ENCODE data around the gene LIMD2.

Gene LIMD2

DNA sequence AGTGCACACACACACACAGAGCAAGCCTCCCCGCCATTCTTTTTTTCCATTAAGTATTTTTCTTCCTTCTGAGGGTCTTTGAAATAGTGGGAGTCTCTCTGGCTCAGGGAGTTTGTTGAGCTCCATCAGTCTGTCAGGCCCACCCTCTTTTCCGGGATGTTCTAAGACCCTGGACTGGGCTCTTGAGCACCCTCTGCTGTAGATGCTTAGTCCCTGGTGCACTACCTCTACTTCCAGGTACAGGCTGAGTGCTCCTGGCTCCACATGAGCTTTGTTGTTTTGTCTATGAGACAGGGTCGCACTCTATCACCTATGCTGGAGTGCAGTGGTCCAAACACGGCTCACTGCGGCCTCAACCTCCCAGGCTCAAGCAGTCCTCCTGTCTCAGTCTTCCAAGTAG is 20.7 kb downstream of the LIMD2 start:
- no peak for DNase-seq

DNA sequence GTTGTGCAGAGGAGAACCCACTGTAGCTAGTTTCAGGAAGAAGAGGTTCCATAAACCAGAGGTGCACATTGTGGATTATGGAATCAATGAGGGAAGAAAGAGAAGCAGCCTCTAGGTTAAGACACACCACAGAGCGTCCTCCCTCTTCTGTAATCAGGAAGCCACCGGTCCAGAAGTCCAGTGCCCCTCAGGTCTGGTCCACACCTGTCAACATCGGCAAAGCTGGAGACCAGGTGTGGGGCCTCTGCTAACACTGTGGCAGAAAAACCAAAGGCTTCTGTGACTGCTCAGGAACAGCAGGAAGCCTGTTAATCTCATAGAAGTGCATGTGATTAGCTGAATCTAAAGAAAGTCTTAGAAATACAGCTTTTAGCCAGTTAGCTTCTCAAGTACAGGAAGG is 23.3 kb downstream of the LIMD2 start:
- no peak for DNase-seq

DNA sequence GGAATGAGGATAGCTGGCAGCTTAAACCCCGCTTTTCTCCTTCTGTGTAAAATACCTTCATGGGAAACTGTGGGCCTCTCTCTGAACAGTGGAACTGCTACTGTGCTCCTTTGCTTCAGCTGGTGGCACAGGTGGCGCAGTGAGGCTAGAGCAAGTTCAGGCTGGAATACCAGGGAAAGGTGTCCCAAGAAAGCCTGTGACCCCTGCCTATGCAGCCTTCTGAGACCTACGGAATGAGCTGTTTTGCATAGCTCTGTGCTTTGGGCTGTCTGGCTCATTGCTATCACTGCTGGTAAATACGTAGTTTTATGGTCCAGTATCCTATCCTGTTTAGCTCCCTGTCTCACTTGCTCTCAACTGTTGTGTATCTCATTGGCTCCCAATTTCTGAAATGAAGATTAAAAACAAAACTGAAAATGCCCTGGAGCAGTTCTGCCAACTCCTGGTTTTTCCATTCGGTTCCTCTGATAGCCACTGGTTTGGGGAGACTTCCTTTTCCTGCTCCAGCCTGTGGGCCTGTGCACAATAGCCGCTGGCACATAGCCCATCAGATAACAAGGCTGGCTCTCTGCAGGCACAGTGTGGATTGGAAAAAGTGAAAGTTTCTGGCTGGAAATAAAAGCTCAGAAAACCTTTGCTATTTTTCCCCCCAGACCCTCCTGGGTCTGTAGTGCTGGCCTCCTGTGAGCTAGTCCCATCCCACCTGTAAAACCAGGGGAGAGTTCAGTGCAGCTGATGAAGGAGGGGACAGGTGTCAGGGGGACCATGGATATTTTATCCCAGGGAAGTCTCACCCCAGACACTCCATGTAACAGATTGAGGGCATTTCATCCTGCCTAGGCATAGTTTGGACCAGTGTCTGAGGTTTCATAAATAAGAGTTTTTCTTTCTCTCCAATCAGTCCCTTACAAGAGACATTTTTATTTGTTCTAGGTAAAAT is 24.0 kb downstream of the LIMD2 start:
- no peak for DNase-seq

DNA sequence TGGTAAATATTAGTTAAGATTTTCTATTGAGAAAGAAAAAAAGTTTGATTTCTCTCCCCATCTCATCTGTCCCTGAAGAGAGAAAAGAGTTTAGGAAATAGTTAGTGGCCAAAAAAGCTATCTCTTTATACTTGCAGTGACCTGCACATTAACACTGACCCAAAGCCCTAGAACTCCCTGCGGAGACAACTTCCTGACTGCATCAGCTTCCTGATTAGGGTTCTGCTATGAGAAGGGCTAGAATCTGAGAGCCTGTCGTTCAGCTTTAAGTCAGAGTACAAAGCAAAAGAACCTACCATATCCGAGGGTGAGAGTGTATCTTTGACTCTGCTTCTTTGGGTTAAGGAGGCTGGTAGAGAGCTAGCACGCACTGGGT is 24.7 kb downstream of the LIMD2 start:
- DNase-seq = no peak

DNA sequence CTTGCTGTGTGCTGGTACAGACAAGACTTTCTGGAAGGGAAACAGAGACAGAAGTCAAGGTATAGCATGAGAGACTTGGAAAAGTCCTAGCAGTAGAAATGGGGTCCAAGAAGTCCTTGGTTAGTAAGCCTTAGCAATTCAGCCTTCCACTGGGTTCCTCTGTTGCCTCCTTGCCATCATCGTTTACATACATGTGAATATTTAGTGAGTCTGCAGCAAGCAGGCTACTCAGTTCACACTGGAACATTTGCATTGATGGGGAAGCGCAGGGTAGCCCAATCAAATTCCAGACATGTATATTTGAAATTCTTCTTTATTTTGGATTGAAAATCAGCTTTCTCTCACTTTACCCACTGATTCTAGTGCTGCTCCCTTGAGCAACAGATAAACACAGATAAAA is 27.1 kb downstream of the LIMD2 start:
- DNase-seq = no peak

DNA sequence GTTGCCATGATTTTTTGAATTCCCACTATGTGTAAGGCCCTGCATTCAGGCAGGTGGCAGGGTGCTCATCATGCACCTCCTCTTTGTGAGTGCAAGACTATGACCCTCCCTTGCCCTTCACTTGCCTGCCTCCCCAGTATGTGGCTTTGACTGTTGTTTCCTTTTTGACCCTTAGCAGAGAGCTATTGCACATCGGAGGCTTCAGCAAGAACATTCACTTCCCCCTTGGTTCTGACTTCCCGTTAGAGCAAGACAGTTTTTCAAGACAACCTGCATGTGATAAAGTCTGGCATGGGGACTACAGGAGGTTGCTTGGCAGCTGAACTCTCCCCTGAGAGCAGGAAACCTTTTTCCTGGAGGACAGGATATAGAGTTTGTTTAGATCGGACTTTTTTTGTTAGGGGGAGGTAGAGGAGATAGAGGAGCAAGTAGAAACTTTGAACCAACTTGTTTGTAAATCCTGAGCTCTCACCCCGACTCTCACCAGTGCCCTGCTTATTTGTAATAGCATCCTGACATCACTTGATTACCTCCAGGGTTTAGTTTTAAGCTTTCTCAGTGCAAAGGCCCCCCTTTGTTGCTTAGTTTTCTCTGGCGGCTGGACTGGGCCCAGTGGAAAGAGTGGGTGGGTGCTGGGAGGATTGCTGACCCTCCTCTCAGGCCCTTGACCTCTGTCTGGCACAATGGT is 34.3 kb downstream of the LIMD2 start:
- DNase-seq = no peak

DNA sequence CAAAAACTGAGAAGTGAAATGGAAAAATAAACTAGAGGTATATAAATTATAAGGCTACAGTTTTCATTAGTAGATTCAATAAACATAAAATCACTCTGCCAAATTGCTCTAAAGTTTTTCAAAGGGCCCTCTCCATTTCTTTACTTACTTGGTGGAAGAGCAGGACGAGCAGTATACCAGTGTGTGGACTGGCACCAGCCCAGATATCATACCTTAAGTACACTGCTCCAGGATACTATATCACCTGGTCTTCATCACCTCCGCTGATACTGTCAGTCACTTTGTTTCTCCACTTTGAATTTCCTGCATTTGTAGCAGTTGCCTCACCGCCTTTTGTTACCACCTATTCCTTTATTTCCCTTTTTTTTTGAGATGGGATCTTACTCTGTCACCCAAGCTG is 40.1 kb downstream of the LIMD2 start:
- no peak for DNase-seq

DNA sequence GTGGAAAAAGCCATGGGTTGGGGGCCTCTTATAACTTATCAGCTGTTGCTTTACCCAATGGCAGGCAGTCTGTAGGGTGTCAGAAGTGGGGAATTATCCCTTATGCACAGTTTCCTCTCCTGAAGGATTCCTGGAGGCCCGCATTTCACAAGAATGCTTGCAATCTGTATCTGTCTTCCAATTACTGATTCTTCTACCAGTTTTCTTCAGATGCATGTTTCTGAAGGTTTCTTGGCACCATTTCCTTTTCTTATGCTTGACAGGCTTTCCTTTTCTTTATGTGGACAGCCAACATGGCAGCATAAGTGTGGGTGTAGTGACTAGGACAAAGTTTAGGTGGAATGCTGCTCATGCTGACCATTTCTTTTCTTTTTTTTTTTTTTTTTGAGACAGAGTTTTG is 41.6 kb downstream of the LIMD2 start:
- no peak for DNase-seq

DNA sequence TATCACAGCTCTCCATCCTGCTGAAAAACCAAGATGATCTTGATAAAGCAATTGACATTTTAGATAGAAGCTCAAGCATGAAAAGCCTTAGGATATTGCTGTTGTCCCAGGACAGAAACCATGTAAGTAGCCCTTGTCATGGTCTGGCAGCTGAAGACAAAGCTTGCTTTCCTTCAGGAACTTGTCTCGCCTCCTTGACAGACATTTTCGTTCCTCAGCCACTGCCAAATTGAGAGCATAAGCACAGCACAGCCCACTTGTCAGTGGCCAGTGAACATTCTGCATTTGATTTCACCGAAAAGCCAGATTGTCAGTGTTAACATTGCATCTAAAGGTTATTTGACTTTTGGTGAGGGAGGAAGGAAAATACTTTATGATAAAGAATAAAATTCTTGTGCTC is 42.1 kb downstream of the LIMD2 start:
- DNase-seq = no peak

DNA sequence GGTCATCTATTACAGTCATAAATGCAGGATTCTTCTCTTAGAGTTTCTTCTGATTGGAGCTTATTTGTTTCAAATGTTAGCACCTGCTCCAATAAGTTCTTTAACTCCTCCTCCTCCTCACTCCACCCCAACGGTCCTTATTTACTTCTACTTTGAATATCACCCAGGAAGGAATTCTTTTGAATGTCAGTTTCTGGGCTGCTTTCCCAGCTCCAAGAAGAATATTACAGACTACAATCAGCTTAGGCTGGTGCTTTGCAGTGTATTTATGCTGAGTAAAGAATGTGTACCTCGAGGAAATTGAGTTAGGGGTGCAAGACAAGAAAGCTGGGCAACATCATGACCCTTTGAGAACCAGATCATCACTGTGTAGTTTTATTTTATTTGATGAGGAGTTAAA is 46.9 kb downstream of the LIMD2 start:
- DNase-seq = no peak

DNA sequence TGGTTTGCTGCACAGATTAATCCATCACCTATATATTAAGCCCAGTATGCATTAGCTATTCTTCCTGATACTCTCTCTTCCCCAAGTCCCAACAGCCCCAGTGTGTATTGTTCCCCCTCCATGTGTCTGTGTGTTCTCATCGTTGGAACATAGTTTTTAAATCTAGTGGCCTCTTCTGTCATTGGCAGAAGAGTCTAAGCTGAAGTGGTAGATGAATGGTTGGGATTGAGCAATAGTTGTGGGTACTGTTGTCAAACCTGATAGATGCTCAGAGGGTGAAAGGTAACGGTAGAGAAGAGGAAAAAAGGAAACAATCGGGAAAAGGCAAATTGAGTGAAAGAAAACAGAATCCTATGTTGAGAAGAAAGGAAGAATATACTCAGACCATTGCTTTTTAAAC is 47.8 kb downstream of the LIMD2 start:
- no peak for DNase-seq

DNA sequence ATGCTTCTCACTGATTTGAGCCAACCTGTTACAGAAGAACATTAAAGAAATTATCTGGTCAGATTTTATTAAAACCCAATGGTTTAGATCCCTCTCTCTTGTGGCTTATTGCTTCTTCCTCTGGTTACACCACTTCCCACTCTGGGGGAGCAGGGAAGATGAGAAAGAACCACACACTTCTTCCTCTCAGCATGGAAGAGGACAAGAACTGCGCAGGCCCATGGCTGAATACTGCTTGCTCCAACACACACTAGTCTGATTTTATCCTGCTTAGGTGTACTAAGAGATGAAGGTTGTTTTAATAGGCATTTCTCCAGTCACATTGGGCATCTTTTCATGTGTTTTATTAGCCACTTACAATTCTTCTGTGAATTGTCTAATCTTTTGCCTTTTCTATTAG is 50.1 kb downstream of the LIMD2 start:
- no peak for DNase-seq

DNA sequence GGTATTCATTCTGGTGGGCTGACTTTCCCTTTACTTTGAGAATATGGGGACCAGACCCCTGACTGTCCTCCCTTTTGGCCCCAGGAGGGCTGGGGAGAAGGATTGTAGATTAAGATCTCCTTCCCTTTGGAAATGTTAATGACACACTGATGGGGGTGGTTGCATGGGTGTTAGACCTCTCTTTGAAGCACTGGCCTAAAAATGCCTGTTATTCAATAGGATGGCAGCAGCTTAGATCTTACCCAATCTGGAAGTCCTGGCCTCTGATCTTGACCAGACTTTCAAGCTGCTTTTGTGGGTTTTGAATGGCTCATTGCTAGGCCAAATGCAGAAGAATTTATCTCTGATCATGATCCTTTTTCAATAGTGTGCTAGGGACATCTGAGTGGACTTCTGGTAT is 52.0 kb downstream of the LIMD2 start:
- DNase-seq = no peak

DNA sequence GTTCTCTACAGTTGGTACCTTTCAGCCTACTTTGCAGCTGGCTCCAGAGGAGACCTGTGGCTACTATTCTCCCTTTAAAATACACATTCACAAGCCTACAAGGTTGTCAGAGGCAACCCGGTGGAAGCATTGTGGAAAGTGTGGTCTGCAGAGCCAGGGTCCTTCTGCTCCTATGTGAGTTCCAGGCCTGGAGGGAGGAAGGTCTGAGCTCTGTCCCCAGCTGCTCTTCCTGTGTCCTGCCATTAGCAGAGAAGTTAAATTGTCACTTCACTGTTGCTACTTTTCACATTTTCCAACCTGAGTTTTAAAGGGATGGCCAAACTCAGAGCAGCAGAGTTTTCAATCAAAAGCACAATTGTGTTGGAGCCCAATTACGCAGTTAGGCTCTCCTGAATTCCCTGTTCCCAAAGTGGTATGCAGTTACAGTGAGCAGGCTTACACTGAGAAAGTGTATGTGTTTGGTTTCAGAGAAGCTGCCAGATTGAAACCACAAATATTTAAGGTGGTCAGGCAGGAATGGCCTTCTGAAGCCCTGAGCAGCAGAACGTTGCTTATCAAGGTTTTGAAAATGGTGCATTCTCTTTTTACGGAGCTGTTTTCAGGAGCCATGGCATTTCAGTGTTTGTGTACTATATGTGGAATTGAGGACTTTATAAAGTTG is 52.7 kb downstream of the LIMD2 start:
- no peak for DNase-seq

DNA sequence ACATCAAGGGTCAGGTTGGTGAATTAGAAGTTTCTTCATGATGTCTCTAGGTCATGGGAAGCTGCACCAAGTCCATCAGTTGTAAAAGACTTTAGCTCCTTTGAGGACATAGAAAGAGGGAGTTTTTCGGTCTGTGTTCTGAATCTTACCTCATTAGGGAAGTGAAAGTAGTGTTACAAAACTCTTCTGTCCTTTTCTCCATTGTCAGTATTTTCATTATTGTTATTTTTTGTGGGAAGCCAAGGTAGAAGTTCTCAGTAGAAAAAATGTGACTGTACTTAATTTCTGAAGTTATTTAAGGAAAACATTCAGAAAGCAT is 53.5 kb downstream of the LIMD2 start:
- no peak for DNase-seq

All from T-helper 9 cell (primary cell).